Duodenal mucosa (tissue), 2 donors: ENCODE measurements around the gene HELZ.

Experiments used
- H3K27ac ChIP-seq: one replicate; pipeline ENCODE4 v1.7.0; 2013; ENCODE audit warnings: low read depth, low read length
- H3K27me3 ChIP-seq, 2 donors: one replicate each; pipeline ENCODE4 v1.7.0; 2013; ENCODE audit warnings: low read length in 2 of 2, control low read depth in 1 of 2; ENCODE audit not compliant: insufficient read depth in 2 of 2, control insufficient read depth in 1 of 2
- H3K36me3 ChIP-seq, 2 donors: one replicate each; pipeline ENCODE4 v1.7.0; 2013; ENCODE audit warnings: low read length in 2 of 2, control low read depth in 1 of 2; ENCODE audit not compliant: insufficient read depth in 2 of 2, control insufficient read depth in 1 of 2
- H3K4me1 ChIP-seq, 2 donors: one replicate each; pipeline ENCODE4 v1.7.0; 2013; ENCODE audit warnings: low read length in 2 of 2, control low read depth in 1 of 2; ENCODE audit not compliant: insufficient read depth in 2 of 2, control insufficient read depth in 1 of 2
- H3K4me3 ChIP-seq, 2 donors: one replicate each; pipeline ENCODE4 v1.7.0; 2013; ENCODE audit warnings: low read length in 2 of 2, low read depth in 1 of 2
- H3K9ac ChIP-seq, 2 donors: one replicate each; pipeline ENCODE4 v1.7.0; 2013; ENCODE audit warnings: low read length in 2 of 2, low read depth in 1 of 2
- H3K9me3 ChIP-seq, 2 donors: one replicate each; pipeline ENCODE4 v1.7.0; 2013; ENCODE audit warnings: low read length in 2 of 2, control low read depth in 1 of 2; ENCODE audit not compliant: control insufficient read depth in 1 of 2

The HELZ gene

DNA sequence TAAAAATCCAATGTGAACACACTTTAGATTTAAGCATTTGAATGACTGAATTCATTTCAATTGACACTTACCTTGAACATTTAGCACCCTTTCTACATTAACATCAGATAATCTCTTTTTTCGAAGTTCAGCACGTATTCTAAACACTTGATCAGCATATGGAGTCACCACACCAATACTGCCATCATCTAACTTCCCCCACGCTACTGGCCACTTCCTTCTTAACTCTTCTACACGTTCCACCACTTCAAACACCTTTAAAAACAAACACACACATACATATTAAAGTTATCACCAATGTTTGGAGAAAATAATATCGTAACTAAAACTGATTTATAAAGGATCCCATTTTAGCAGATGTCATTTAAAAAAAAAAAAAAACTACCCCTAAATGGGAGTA, 107.1 kb downstream of the HELZ start:
- no peaks in the 10 kb centered on the region for H3K27me3 ChIP-seq
- no peak overlapping the region for H3K27ac ChIP-seq
- H3K9me3 ChIP-seq: no peaks in the 10 kb centered on the region
- peaks cover 6 to 43% of the 10 kb centered on the region in 2 donors for H3K36me3 ChIP-seq
- no peaks in the 10 kb centered on the region for H3K4me1 ChIP-seq
- no peak overlapping the region for H3K9ac ChIP-seq
- no peak overlapping the region for H3K4me3 ChIP-seq

GRCh38 chr17:67137026-67137370, 108.0 kb downstream of the HELZ start:
- Histone ChIP-seq H3K27ac (no peak overlapping the region), H3K4me1 (no peaks in the 10 kb centered on the region), H3K9ac (no peak overlapping the region), H3K9me3 (no peaks in the 10 kb centered on the region), H3K36me3 (peaks cover 6 to 40% of the 10 kb centered on the region in 2 donors), H3K27me3 (no peaks in the 10 kb centered on the region), H3K4me3 (no peak overlapping the region)

GRCh38 chr17:67136191-67137025, 108.6 kb downstream of the HELZ start:
- Histone ChIP-seq H3K4me1 (no peaks in the 10 kb centered on the region), H3K9ac (no peak overlapping the region), H3K36me3 (peaks cover 6 to 42% of the 10 kb centered on the region in 2 donors), H3K4me3 (no peak overlapping the region), H3K9me3 (no peaks in the 10 kb centered on the region), H3K27ac (no peak overlapping the region), H3K27me3 (no peaks in the 10 kb centered on the region)

- H3K27ac ChIP-seq: no peak overlapping the region
- H3K27me3 ChIP-seq: no peaks in the 10 kb centered on the region
- peaks cover 6 to 33% of the 10 kb centered on the region in 2 donors for H3K36me3 ChIP-seq
- H3K9ac ChIP-seq: no peak overlapping the region
- H3K9me3 ChIP-seq: no peaks in the 10 kb centered on the region
- no peaks in the 10 kb centered on the region for H3K4me1 ChIP-seq
- H3K4me3 ChIP-seq: no peak overlapping the region
Observed at GRCh38 chr17:67133161-67133560, 111.8 kb downstream of the HELZ start.

GRCh38 chr17:67132366-67132765, 112.6 kb downstream of the HELZ start:
- H3K27me3 ChIP-seq: no peaks in the 10 kb centered on the region
- no peak overlapping the region for H3K4me3 ChIP-seq
- no peak overlapping the region for H3K9ac ChIP-seq
- H3K4me1 ChIP-seq: no peaks in the 10 kb centered on the region
- H3K36me3 ChIP-seq: peaks cover 6 to 39% of the 10 kb centered on the region in 2 donors
- no peak overlapping the region for H3K27ac ChIP-seq
- H3K9me3 ChIP-seq: no peaks in the 10 kb centered on the region

- H3K27ac ChIP-seq: no peak overlapping the region
- H3K36me3 ChIP-seq: peaks cover 4 to 26% of the 10 kb centered on the region in 2 donors
- no peaks in the 10 kb centered on the region for H3K9me3 ChIP-seq
- no peak overlapping the region for H3K4me3 ChIP-seq
- H3K27me3 ChIP-seq: no peaks in the 10 kb centered on the region
- H3K4me1 ChIP-seq: no peaks in the 10 kb centered on the region
- no peak overlapping the region for H3K9ac ChIP-seq
Observed at GRCh38 chr17:67130768-67131167, 114.2 kb downstream of the HELZ start.

GRCh38 chr17:67129283-67129682, 115.7 kb downstream of the HELZ start:
- H3K36me3 ChIP-seq: peaks cover 4 to 20% of the 10 kb centered on the region in 2 donors
- H3K4me1 ChIP-seq: no peaks in the 10 kb centered on the region
- H3K27me3 ChIP-seq: no peaks in the 10 kb centered on the region
- H3K27ac ChIP-seq: no peak overlapping the region
- H3K9ac ChIP-seq: no peak overlapping the region
- no peaks in the 10 kb centered on the region for H3K9me3 ChIP-seq
- no peak overlapping the region for H3K4me3 ChIP-seq

DNA sequence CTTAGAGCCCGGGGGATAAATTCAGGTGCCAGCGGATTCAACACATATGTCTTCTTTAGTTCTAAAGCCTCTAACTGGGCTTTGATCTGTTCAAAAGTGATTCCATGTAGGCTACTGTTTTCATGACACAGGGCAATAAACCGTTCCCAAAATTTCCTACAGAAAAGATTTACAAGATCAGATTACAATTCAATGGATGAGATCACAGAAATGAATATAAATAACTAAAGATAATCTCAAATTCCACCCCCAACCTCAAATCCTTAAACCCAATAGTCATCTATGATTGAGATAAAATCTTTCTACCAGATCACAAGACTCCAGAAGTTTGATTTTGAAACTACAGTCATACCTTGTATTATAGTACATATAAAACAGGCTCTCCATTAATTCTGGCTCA, 116.3 kb downstream of the HELZ start:
- no peaks in the 10 kb centered on the region for H3K9me3 ChIP-seq
- H3K4me3 ChIP-seq: no peak overlapping the region
- no peak overlapping the region for H3K27ac ChIP-seq

GRCh38 chr17:67127925-67128324, 117.1 kb downstream of the HELZ start:
- Histone ChIP-seq H3K4me3 (no peak overlapping the region), H3K4me1 (no peaks in the 10 kb centered on the region), H3K27ac (no peak overlapping the region), H3K9me3 (no peaks in the 10 kb centered on the region), H3K36me3 (peaks cover 4 to 20% of the 10 kb centered on the region in 2 donors), H3K27me3 (no peaks in the 10 kb centered on the region), H3K9ac (no peak overlapping the region)

More for the DNA sequence above, 116.3 kb downstream of the HELZ start:
- Histone ChIP-seq H3K27me3 (no peaks in the 10 kb centered on the region), H3K4me1 (no peaks in the 10 kb centered on the region), H3K9ac (no peak overlapping the region), H3K36me3 (peaks cover 4 to 19% of the 10 kb centered on the region in 2 donors)

DNA sequence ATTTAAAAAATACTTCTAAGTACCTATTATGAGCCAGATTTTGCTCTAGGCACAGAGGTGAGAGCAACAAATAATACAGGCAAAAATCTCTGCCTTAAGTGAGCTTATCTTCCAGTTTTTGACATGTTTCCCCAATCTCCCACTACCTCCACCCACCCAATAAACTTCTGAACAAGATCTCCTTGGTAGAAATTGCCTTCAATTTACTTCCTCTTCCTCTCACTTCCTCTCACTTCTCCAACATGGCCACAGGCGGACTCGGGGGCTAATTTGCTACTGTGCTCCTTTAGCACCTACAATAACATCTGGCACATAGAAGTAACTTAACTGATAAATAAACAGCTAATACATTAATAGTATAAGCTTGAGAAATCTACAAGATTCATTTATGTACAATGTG, 118.0 kb downstream of the HELZ start:
- Histone ChIP-seq H3K4me1 (no peaks in the 10 kb centered on the region), H3K9ac (no peak overlapping the region), H3K27ac (no peak overlapping the region), H3K36me3 (peaks cover 4 to 23% of the 10 kb centered on the region in 2 donors), H3K4me3 (no peak overlapping the region), H3K27me3 (no peaks in the 10 kb centered on the region), H3K9me3 (no peaks in the 10 kb centered on the region)
